AG04449 (cell line): Measurements from ENCODE around the gene RGL2.

ENCODE experiments used
- CTCF ChIA-PET: fragments of 350-600 bp; formaldehyde crosslinking; extraction: SDS; loops from one replicate; lab custom pipeline; 2021; ENCODE audit warnings: antibody characterized with exemption; lab: Yijun Ruan, JAX
- POLR2A ChIA-PET: fragments of 400-600, 350-600 bp; formaldehyde crosslinking; extraction: SDS; loops from one replicate; lab custom pipeline; 2020; ENCODE audit warnings: antibody characterized with exemption, inconsistent platforms; lab: Yijun Ruan, JAX
- DNase-seq: peaks from one replicate; pipeline ENCODE4 v3.0.0-alpha.2; 2010; ENCODE audit warnings: low read depth, low spot score
- H3K4me3 ChIP-seq: 2 replicates; pipeline ENCODE4 v1.5.1; 2011; ENCODE audit warnings: low read depth, mild to moderate bottlenecking, control low read depth, low read length
- TF ChIP-seq, protein P1 (sequence below): IDR thresholded peaks from one replicate; pipeline ENCODE4 v1.5.1; 2011; ENCODE audit warnings: mild to moderate bottlenecking, moderate library complexity, low read length, control low read depth, inconsistent platforms; ENCODE audit not compliant: insufficient read depth; ENCODE audit errors: missing control alignments

The RGL2 gene

DNA sequence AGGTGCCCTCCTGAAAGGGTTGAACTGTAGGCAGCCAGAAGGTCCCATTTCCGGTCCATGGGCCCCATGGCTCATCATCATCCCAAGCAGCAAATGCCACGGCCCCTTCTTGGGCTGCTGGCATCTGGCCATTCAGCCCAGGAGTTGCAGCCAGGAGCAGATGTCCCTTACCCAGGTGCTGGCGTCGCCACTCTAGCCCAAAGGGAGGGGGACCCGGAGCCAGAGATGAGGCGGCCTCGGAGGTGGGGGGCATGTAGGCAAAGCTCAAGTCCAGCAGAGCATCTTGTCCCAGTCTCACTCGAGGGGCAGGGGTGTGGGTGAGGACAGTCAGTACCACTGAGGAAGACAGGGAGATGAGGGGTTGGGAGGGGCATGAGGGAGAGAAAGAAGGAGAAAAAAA, 6.3 kb upstream of the RGL2 start:
- CTCF ChIA-PET = no interaction called here
- TF ChIP-seq, protein P1, sequence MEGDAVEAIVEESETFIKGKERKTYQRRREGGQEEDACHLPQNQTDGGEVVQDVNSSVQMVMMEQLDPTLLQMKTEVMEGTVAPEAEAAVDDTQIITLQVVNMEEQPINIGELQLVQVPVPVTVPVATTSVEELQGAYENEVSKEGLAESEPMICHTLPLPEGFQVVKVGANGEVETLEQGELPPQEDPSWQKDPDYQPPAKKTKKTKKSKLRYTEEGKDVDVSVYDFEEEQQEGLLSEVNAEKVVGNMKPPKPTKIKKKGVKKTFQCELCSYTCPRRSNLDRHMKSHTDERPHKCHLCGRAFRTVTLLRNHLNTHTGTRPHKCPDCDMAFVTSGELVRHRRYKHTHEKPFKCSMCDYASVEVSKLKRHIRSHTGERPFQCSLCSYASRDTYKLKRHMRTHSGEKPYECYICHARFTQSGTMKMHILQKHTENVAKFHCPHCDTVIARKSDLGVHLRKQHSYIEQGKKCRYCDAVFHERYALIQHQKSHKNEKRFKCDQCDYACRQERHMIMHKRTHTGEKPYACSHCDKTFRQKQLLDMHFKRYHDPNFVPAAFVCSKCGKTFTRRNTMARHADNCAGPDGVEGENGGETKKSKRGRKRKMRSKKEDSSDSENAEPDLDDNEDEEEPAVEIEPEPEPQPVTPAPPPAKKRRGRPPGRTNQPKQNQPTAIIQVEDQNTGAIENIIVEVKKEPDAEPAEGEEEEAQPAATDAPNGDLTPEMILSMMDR = no peak

DNA sequence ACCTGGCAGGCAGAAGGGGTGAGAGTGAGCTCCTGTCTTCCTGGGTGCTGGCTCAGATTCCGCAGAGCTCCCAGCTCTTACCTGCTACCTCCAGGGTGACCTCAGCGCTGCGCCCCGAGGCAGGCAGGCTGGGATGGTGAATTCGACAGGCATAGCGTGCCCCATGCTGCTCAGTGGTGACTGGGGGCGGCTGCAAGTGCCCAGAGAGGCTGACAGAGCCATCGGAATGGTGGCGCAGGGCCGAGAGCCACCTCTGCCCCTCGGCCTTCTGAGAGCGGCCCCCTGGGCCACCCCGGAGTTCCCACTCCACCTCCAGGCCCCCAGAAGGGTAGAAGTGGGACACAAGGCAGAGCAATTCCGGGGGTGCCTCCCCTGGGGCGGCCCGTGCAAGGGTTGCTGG, 5.5 kb upstream of the RGL2 start:
- ChIA-PET CTCF (no interaction called here), POLR2A (no interaction called here)
- TF ChIP-seq, protein P1 = no peak
- no peak overlapping the region for H3K4me3 ChIP-seq
- no peak for DNase-seq

More for the DNA sequence above, 6.3 kb upstream of the RGL2 start:
- no peak overlapping the region for H3K4me3 ChIP-seq
- no peak for DNase-seq
- POLR2A ChIA-PET = no interaction called here

DNA sequence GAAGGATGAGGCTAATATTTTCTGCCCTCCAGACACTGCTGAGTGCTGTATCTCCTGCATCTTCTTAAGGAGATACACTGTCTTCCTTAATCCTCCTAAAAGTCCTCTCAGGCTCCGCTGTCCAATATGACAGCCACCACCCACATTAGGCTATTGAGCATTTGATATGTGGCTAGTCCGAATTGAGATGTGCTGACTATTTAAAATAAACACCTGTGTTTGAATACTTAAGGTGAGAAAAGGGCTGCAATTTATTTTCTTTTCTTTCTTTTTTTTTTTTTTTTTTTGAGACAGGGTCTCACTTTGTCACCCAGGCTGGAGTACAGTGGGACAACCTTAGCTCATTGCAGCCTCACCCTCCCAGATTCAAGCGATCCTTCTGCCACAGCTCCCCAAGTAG, 3.1 kb upstream of the RGL2 start:
- no peak for DNase-seq
- POLR2A ChIA-PET = interaction anchor here (1.0 kb wide), 1 partner anchor 10 kb away, joined by 3 read pairs; no protein-coding TSS in a partner anchor
- CTCF ChIA-PET = interaction anchor here (0.6 to 3.8 kb wide), 3 partner anchors 10 to 104 kb away, joined by 4 to 52 read pairs (median 19); partner anchors contain the start of genes PFDN6 and WDR46
- TF ChIP-seq, protein P1 = no peak
- H3K4me3 ChIP-seq = no peak overlapping the region

DNA sequence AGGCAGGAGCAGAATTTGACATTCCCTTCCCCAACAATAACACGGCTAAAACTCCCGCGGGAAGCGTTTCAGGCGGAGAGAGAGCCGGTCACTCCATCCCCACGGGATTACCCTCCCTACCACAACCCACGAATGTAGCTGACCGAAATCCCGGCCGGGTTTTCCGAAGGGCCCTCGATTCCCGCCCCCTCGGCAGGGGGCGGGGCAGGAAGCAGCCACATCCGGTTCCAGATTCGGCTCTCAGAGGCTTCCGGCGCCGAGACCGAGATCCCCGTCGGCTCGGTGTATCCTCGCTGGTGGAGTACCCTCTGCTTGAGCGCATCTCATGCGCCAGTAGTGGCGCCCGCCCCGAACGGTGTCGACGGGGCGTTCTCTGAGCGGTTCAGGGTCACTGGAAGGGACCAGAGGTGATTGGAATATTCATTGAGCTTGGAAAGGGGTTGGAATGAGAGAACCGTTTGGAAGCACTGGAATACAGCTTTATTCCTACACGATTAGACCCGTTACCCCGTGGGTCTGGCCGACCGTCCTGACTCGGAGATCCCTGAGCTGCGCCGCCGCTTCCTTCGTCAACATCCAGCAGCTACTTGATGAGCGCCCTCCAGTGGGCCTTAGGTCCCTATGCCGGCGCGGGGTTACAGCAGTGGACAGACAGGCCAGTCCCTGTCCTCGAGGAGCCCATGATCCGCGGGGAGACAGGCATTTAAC, 649 bp upstream of the RGL2 start:
- CTCF ChIA-PET = interaction anchor here (0.9 to 3.8 kb wide), 14 partner anchors 9 to 127 kb away, joined by 3 to 52 read pairs (median 4); partner anchors contain the start of genes PFDN6, TAPBP and WDR46
- H3K4me3 ChIP-seq = peak overlapping the region; percentile 85
- POLR2A ChIA-PET = interaction anchor here (0.5 to 2.7 kb wide), 11 partner anchors 9 to 1114 kb away, joined by 3 to 16 read pairs (median 5); partner anchors contain the start of genes B3GALT4, PFDN6, RPS18 and TAPBP
- TF ChIP-seq, protein P1 = peak; percentile 88
- DNase-seq = no peak

DNA sequence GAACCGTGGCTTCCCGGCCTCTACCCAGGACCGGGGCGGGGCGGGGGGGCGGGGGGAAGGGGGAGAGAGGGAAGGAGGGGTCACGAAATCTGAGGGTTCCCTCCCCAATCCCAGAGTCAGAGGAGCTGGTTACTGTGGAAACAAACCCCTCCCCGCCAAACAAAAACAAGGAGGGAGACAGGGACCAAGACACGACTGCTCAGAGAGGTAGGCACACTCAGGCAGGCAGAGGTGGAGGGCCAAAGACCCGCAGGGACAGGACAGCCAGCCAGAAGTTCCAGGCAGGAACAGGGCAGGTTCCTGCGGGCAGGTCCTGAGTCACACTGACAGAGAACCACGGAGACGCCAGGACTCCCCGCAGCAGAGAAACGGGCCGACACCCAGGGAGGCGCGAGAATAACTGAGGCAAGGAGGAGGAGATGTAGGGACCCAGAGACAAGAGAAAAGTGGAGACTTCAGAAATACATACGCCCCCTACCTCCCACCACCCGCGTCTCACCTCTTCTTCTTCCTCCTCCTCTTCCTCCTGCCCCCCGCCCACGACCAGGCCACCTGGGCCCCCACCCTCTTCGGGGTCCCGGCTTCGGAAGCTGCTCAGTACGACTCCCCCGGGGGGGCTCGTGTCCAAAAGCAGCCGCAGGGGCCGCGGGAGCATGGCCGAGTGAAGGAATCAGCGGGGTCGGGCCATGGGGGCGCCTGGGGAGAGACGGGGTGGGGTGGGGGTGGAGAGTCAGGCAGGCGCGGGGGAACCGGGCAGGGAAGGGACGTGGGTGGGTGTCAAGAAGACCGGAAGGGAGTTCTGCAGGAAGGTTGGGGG, 578 bp downstream of the RGL2 start:
- H3K4me3 ChIP-seq = peak overlapping the region; percentile 85
- DNase-seq = no peak
- TF ChIP-seq, protein P1 = no peak
- CTCF ChIA-PET = interaction anchor here (0.9 to 3.8 kb wide), 10 partner anchors 9 to 110 kb away, joined by 3 to 52 read pairs (median 5); partner anchors contain the start of genes PFDN6, TAPBP and WDR46
- POLR2A ChIA-PET = interaction anchor here (1.0 to 2.7 kb wide), 10 partner anchors 9 to 26 kb away, joined by 3 to 16 read pairs (median 6); partner anchors contain the start of genes B3GALT4, PFDN6, RPS18 and VPS52
